K562 (cell line): ENCODE results near the gene GABRR2. TPM values are rescaled to one million over a fixed set of nuclear protein-coding genes. Genes with fewer than 3 reads are reported as not detected.

ENCODE experiments used
- BHLHE40 ChIP-seq: IDR thresholded peaks from 2 replicates; pipeline ENCODE4 v1.6.1; 2011; ENCODE audit warnings: low read length, improper control_type of control experiment
- CBFB ChIP-seq: sonication (generic); formaldehyde crosslinking; IDR thresholded peaks from 2 replicates; pipeline ENCODE4 v1.4.0; 2020; ENCODE audit warnings: mild to moderate bottlenecking, missing genetic modification reagents
- CBX3 ChIP-seq, 2 experiments: IDR thresholded peaks; 1 replicate in 1 of 2; 2 replicates in 1 of 2; pipeline ENCODE4 v1.6.1; 2012; ENCODE audit warnings: inconsistent platforms in 2 of 2, low read length in 2 of 2, borderline replicate concordance in 1 of 2, control low read depth in 1 of 2
- CHD2 ChIP-seq: IDR thresholded peaks from 2 replicates; pipeline ENCODE4 v1.6.1; 2011; ENCODE audit warnings: low read depth, low read length
- ETV1 ChIP-seq: fragments of 450-650 bp; conservative IDR thresholded peaks from 2 replicates; pipeline ENCODE4 v1.6.1; 2016; ENCODE audit warnings: missing genetic modification characterization, control low read depth, low read depth, missing compliant biosample characterization
- FOXM1 ChIP-seq, 2 experiments: fragments of 450-650 bp in 1 of 2; sonication (generic) in 1 of 2; formaldehyde crosslinking in 1 of 2; IDR thresholded peaks; 2 replicates each; pipeline versions ENCODE4 v1.6.1 to v1.9.0; 2017 to 2022; ENCODE audit warnings: low read depth in 2 of 2, mild to moderate bottlenecking in 2 of 2, missing genetic modification reagents in 1 of 2, moderate library complexity in 1 of 2
- GATA2 ChIP-seq: sonication (generic); formaldehyde crosslinking; IDR thresholded peaks from 2 replicates; pipeline ENCODE4 v1.4.0; 2020; ENCODE audit warnings: mild to moderate bottlenecking, missing genetic modification reagents
- MAFG ChIP-seq: fragments of 450-650 bp; conservative IDR thresholded peaks from 2 replicates; pipeline ENCODE4 v1.6.1; 2016; ENCODE audit warnings: missing genetic modification characterization, missing compliant biosample characterization
- NFE2 ChIP-seq: IDR thresholded peaks from 2 replicates; pipeline ENCODE4 v1.6.1; 2014; ENCODE audit warnings: antibody characterized with exemption, low read depth
- OTX1 ChIP-seq: fragments of 450-650 bp; formaldehyde crosslinking; IDR thresholded peaks from 2 replicates; pipeline ENCODE4 v1.4.0; 2022; ENCODE audit warnings: mild to moderate bottlenecking
- PREB ChIP-seq: sonication (generic); formaldehyde crosslinking; IDR thresholded peaks from 2 replicates; pipeline ENCODE4 v1.8.1; 2023; ENCODE audit warnings: mild to moderate bottlenecking, missing genetic modification reagents
- ZBTB17 ChIP-seq: fragments of 450-650 bp; formaldehyde crosslinking; IDR thresholded peaks from 2 replicates; pipeline ENCODE4 v1.4.0; 2020; ENCODE audit warnings: mild to moderate bottlenecking
- ZNF77 ChIP-seq: fragments of 250-450 bp; sonication (Bioruptor Pico); IDR thresholded peaks from 2 replicates; pipeline ENCODE4 v1.5.0; 2020
- polyA plus RNA-seq, 8 experiments: library from polyadenylated mRNA; depleted of rRNA in 4 of 8; stranded (reverse) in 5 of 8; unstranded in 3 of 8; fragments of >200 nt; fragmentation: Nextera tagmentation in 2 of 8; fragmentation: Illumina TruSeq in 1 of 8; extraction: Ambion mirVana in 2 of 8; extraction: Trizol in 1 of 8; gene quantifications; 2 replicates each; pipeline versions ENCODE4 v1.2.1 to v1.2.3, GENCODE V29; 2011 to 2014; ENCODE audit warnings: inconsistent platforms in 1 of 8, missing spikeins in 1 of 8
- total RNA-seq, 7 experiments: library from RNA; depleted of rRNA in 6 of 7; stranded (reverse); fragments of >200 nt in 6 of 7; fragmentation: Illumina TruSeq in 2 of 7; extraction: Trizol in 2 of 7; gene quantifications; 2 replicates each; pipeline versions ENCODE4 v1.2.1 to v1.2.3, GENCODE V29; 2011 to 2021; ENCODE audit warnings: low replicate concordance in 1 of 7
- TF ChIP-seq, protein P1 (sequence below): sonication (generic); formaldehyde crosslinking; IDR thresholded peaks from 2 replicates; pipeline ENCODE4 v1.9.0; 2022; ENCODE audit warnings: mild to moderate bottlenecking, missing genetic modification reagents
- TF ChIP-seq, protein P2 (sequence below), 2 experiments: IDR thresholded peaks in 1 of 2; conservative IDR thresholded peaks in 1 of 2; 2 replicates each; pipeline ENCODE4 v1.6.1; 2016; ENCODE audit warnings: low read depth in 2 of 2, mild to moderate bottlenecking in 1 of 2, missing compliant biosample characterization in 1 of 2, missing genetic modification characterization in 1 of 2, moderate library complexity in 1 of 2
- TF ChIP-seq, protein P3 (sequence below): fragments of 250-450 bp; sonication (Bioruptor Pico); IDR thresholded peaks from 2 replicates; pipeline ENCODE4 v1.4.0; 2020; ENCODE audit warnings: borderline replicate concordance

GABRR2 gene
- total and polyA plus RNA-seq, 9 of the 15 experiments (the other 6 are each of a cell fraction or from before 2014, with no cell fraction given): 0.09 to 0.13 (median 0.10) TPM; not detected in 6

- TF ChIP-seq CBFB (CRISPR knock-in tag) (peak; percentile 97), FOXM1 (IDR thresholded peaks at IDR 0.05; ENCODE audit: low read depth) (0 out of 2 replicates have a peak, but pooled peaks have one; percentile 20), FOXM1 (CRISPR knock-in tag; IDR thresholded peaks at IDR 0.05; ENCODE audit: low read depth) (no peak), NFE2 (peak; percentile 63), ETV1 (tag) (peak; percentile 58; the same call in 1 of the 2 replicates), MAFG (tag) (0 out of 2 replicates have a peak, but pooled peaks have one; percentile 7), GATA2 (CRISPR knock-in tag) (peak; percentile 74), BHLHE40 (peak; percentile 54; the same call in 1 of the 2 replicates), CHD2 (no peak), PREB (CRISPR knock-in tag) (no peak), CBX3 (IDR thresholded peaks at IDR 0.05; ENCODE audit: borderline replicate concordance in 1 of 2, low read length in 2 of 2) (peak in 1 of 2 experiments; percentile 67; a peak in 1 of 3 replicates), ZNF77 (no peak), ZBTB17 (no peak), OTX1 (CRISPR knock-in tag) (no peak)
- TF ChIP-seq, protein P1, sequence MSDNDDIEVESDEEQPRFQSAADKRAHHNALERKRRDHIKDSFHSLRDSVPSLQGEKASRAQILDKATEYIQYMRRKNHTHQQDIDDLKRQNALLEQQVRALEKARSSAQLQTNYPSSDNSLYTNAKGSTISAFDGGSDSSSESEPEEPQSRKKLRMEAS (CRISPR knock-in tag): 0 out of 2 replicates have a peak, but pooled peaks have one; percentile 28
- TF ChIP-seq, protein P2, sequence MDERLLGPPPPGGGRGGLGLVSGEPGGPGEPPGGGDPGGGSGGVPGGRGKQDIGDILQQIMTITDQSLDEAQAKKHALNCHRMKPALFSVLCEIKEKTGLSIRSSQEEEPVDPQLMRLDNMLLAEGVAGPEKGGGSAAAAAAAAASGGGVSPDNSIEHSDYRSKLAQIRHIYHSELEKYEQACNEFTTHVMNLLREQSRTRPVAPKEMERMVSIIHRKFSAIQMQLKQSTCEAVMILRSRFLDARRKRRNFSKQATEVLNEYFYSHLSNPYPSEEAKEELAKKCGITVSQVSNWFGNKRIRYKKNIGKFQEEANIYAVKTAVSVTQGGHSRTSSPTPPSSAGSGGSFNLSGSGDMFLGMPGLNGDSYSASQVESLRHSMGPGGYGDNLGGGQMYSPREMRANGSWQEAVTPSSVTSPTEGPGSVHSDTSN (CRISPR knock-in tag; IDR thresholded peaks at IDR 0.05; ENCODE audit: low read depth): no peak
- TF ChIP-seq, protein P2 (tag; conservative IDR thresholded peaks at IDR 0.05; ENCODE audit: low read depth): peak; percentile 51; the same call in 1 of the 2 replicates
- TF ChIP-seq, protein P3, sequence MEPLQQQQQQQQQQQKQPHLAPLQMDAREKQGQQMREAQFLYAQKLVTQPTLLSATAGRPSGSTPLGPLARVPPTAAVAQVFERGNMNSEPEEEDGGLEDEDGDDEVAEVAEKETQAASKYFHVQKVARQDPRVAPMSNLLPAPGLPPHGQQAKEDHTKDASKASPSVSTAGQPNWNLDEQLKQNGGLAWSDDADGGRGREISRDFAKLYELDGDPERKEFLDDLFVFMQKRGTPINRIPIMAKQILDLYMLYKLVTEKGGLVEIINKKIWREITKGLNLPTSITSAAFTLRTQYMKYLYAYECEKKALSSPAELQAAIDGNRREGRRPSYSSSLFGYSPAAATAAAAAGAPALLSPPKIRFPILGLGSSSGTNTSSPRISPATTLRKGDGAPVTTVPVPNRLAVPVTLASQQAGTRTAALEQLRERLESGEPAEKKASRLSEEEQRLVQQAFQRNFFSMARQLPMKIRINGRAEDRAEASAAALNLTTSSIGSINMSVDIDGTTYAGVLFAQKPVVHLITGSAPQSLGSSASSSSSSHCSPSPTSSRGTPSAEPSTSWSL: no peak
Measured at GRCh38 chr6:89321131-89321970, 6.3 kb upstream of the GABRR2 start (continued).
